ENCODE results near the gene SFMBT1.

The SFMBT1 gene

GRCh38 chr3:52934630-52935530 lies 111.0 kb downstream of the SFMBT1 start:
- no peak for TF ChIP-seq TAF1 (IDR thresholded peaks at IDR 0.05; ENCODE audit: borderline replicate concordance, insufficient read depth, low read length)

DNA sequence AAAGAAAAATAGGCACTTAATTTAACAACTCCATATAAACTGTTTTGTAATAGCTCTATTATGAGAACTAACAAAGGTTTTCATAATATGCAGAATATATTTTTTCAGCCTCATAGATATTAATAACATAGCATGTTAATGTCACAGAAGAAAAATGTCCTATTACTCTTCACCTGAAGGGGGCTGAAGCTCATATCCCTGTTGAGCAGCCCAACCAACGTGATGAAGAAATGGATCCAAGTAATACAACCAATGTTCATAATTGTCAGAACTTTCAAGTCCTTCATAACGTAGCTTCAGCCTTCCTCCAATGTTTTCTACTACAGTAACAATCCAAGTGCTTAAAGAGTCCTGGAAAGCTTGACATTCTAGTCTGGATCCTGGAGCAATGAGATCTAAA lies 114.0 kb downstream of the SFMBT1 start:
- TF ChIP-seq SIN3A (IDR thresholded peaks at IDR 0.05; ENCODE audit: borderline replicate concordance, insufficient read depth, low read length): no peak
- TF ChIP-seq POLR2AphosphoS5 (IDR thresholded peaks at IDR 0.05; ENCODE audit: low read depth, low read length): no peak
- no peak for TF ChIP-seq REST (IDR thresholded peaks at IDR 0.05; ENCODE audit: insufficient read depth in 1 of 2, low read depth in 2 of 2, low read length in 2 of 2)
- TF ChIP-seq TAF1 (IDR thresholded peaks at IDR 0.05; ENCODE audit: borderline replicate concordance, insufficient read depth, low read length): no peak
- no peak for TF ChIP-seq FOXP2 (optimal IDR thresholded peaks at IDR 0.05; ENCODE audit: borderline replicate concordance, extremely low read depth, extremely low read length, insufficient read depth)

- no peak for TF ChIP-seq TAF1 (IDR thresholded peaks at IDR 0.05; ENCODE audit: borderline replicate concordance, insufficient read depth, low read length)
- no peak for TF ChIP-seq POLR2AphosphoS5 (IDR thresholded peaks at IDR 0.05; ENCODE audit: low read depth, low read length)
- no peak for TF ChIP-seq FOXP2 (optimal IDR thresholded peaks at IDR 0.05; ENCODE audit: borderline replicate concordance, extremely low read depth, extremely low read length, insufficient read depth)
- TF ChIP-seq SIN3A (IDR thresholded peaks at IDR 0.05; ENCODE audit: borderline replicate concordance, insufficient read depth, low read length): no peak
- no peak for TF ChIP-seq REST (IDR thresholded peaks at IDR 0.05; ENCODE audit: insufficient read depth in 1 of 2, low read depth in 2 of 2, low read length in 2 of 2)
These were observed 114.5 kb downstream of the SFMBT1 start for GRCh38 chr3:52931328-52931727.

- TF ChIP-seq REST (IDR thresholded peaks at IDR 0.05; ENCODE audit: insufficient read depth in 1 of 2, low read depth in 2 of 2, low read length in 2 of 2) (no peak), FOXP2 (optimal IDR thresholded peaks at IDR 0.05; ENCODE audit: borderline replicate concordance, extremely low read depth, extremely low read length, insufficient read depth) (no peak)
These were observed 115.1 kb downstream of the SFMBT1 start for GRCh38 chr3:52930748-52931147.

DNA sequence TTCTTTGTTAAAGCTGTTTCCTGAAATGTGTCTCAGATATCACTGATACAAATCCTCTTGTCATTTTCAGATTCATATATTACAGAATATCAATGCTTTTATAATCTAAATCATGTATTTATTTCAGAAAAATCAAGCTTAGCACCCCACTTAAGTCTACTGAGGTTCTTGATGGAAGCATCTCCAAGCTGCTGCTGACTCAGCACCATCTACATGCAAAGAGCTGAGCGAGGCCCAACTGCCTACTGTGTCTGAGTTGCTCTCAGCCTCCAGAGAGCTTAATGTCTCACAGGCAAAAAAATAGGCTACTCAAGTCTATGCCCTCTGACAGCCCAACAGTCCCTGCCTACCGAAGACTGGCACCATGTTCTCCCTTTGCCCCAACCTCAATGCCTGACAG lies 119.3 kb downstream of the SFMBT1 start:
- TF ChIP-seq REST (IDR thresholded peaks at IDR 0.05; ENCODE audit: insufficient read depth in 1 of 2, low read depth in 2 of 2, low read length in 2 of 2) (no peak), TAF1 (IDR thresholded peaks at IDR 0.05; ENCODE audit: borderline replicate concordance, insufficient read depth, low read length) (no peak), FOXP2 (optimal IDR thresholded peaks at IDR 0.05; ENCODE audit: borderline replicate concordance, extremely low read depth, extremely low read length, insufficient read depth) (no peak), SIN3A (IDR thresholded peaks at IDR 0.05; ENCODE audit: borderline replicate concordance, insufficient read depth, low read length) (no peak), POLR2AphosphoS5 (IDR thresholded peaks at IDR 0.05; ENCODE audit: low read depth, low read length) (no peak)

Measured in PFSK-1 (cell line).